ENCODE data around the gene FPGS.

GRCh38 chr9:127755061-127756060 lies 47.3 kb upstream of the FPGS start:
- TF ChIP-seq CTCF (conservative IDR thresholded peaks at IDR 0.05; ENCODE audit: low read length) (no peak), EZH2phosphoT487 (IDR thresholded peaks at IDR 0.05; ENCODE audit: borderline replicate concordance, low read depth, low read length) (no peak)

Measured in OCI-LY7 (cell line).